CD14-positive monocyte (primary cell): ENCODE measurements around the gene LRP1B. TPM values are rescaled to one million over a fixed set of nuclear protein-coding genes. Genes with fewer than 3 reads are reported as not detected.

Source experiments
- DNase-seq, 3 donors: peaks; one replicate each; pipeline ENCODE4 v3.0.0-alpha.2; 2011 to 2022
- H2AFZ ChIP-seq: 2 replicates; pipeline ENCODE4 v1.6.0; 2012; ENCODE audit warnings: mild to moderate bottlenecking, low read depth, low read length, inconsistent platforms; ENCODE audit not compliant: insufficient read depth, poor library complexity, severe bottlenecking
- H3K27ac ChIP-seq, 2 donors: 1 replicate in 1 of 2; 2 replicates in 1 of 2; pipeline ENCODE4 v1.5.1; 2012 to 2013; ENCODE audit warnings: low read length in 2 of 2, control low read depth in 1 of 2, inconsistent platforms in 1 of 2, low read depth in 1 of 2, mild to moderate bottlenecking in 1 of 2
- H3K27me3 ChIP-seq, 2 donors: one replicate each; pipeline versions ENCODE4 v1.6.0 to v1.6.1; 2011 to 2013; ENCODE audit warnings: low read length in 2 of 2; ENCODE audit not compliant: control insufficient read depth in 2 of 2, insufficient read depth in 2 of 2
- H3K36me3 ChIP-seq, 2 donors: replicated peaks in 1 of 2; 1 replicate in 1 of 2; 2 replicates in 1 of 2; pipeline versions ENCODE4 v1.5.1 to v1.6.1; 2012 to 2013; ENCODE audit warnings: low read length in 2 of 2, control low read depth in 1 of 2, inconsistent platforms in 1 of 2, mild to moderate bottlenecking in 1 of 2; ENCODE audit not compliant: insufficient read depth in 2 of 2, control insufficient read depth in 1 of 2
- H3K4me1 ChIP-seq, 2 donors: 1 replicate in 1 of 2; 2 replicates in 1 of 2; pipeline versions ENCODE4 v1.5.1 to v1.6.1; 2012 to 2013; ENCODE audit warnings: low read length in 2 of 2, control low read depth in 1 of 2, inconsistent platforms in 1 of 2, mild to moderate bottlenecking in 1 of 2, moderate library complexity in 1 of 2; ENCODE audit not compliant: insufficient read depth in 2 of 2, control insufficient read depth in 1 of 2
- H3K4me2 ChIP-seq: replicated peaks from 2 replicates; pipeline ENCODE3; 2012; ENCODE audit warnings: low read length, moderate library complexity, mild to moderate bottlenecking; ENCODE audit not compliant: poor library complexity, severe bottlenecking; ENCODE audit errors: extremely low read depth
- H3K4me3 ChIP-seq, 3 experiments: fragments of 200-600 bp in 1 of 3; sonication (generic) in 1 of 3; replicated peaks in 1 of 3; 1 replicate in 2 of 3; 2 replicates in 1 of 3; pipeline ENCODE4 v1.5.1; 2011 to 2013; ENCODE audit warnings: low read length in 3 of 3, mild to moderate bottlenecking in 3 of 3, control low read depth in 2 of 3, low read depth in 2 of 3, inconsistent platforms in 1 of 3, moderate library complexity in 1 of 3
- H3K79me2 ChIP-seq: 2 replicates; pipeline ENCODE4 v1.6.0; 2012; ENCODE audit warnings: mild to moderate bottlenecking, control low read depth, inconsistent platforms, low read length, moderate library complexity; ENCODE audit not compliant: insufficient read depth
- H3K9ac ChIP-seq: 2 replicates; pipeline ENCODE4 v1.6.0; 2017; ENCODE audit warnings: low read length, mild to moderate bottlenecking; ENCODE audit not compliant: insufficient read depth, poor library complexity, severe bottlenecking
- H3K9me3 ChIP-seq, 2 donors: replicated peaks in 1 of 2; 1 replicate in 1 of 2; 2 replicates in 1 of 2; pipeline versions ENCODE4 v1.5.1 to v1.6.1; 2012 to 2013; ENCODE audit warnings: low read length in 2 of 2, control low read depth in 1 of 2; ENCODE audit not compliant: control insufficient read depth in 1 of 2, insufficient read depth in 1 of 2
- H4K20me1 ChIP-seq: 2 replicates; pipeline ENCODE4 v1.6.0; 2012; ENCODE audit warnings: mild to moderate bottlenecking, low read length, control low read depth, moderate library complexity; ENCODE audit not compliant: insufficient read depth
- H3K27ac Mint-ChIP-seq, 7 donors: one replicate each; pipeline ENCODE4 v1.8.0; 2020; ENCODE audit warnings: mild to moderate bottlenecking in 7 of 7, mixed read lengths in 7 of 7, moderate library complexity in 6 of 7, inconsistent platforms in 2 of 7
- H3K27me3 Mint-ChIP-seq, 3 donors: one replicate each; pipeline ENCODE4 v1.8.0; 2021 to 2022; ENCODE audit warnings: low read depth in 3 of 3, mild to moderate bottlenecking in 3 of 3, mixed read lengths in 3 of 3, moderate library complexity in 3 of 3, inconsistent platforms in 1 of 3
- H3K36me3 Mint-ChIP-seq, 2 donors: one replicate each; pipeline ENCODE4 v1.8.0; 2020; ENCODE audit warnings: mixed read lengths in 2 of 2, inconsistent platforms in 1 of 2, mild to moderate bottlenecking in 1 of 2
- H3K4me1 Mint-ChIP-seq: one replicate; pipeline ENCODE4 v1.8.0; 2020; ENCODE audit warnings: mild to moderate bottlenecking, mixed read lengths
- H3K4me3 Mint-ChIP-seq, 2 donors: one replicate each; pipeline ENCODE4 v1.8.0; 2020; ENCODE audit warnings: mild to moderate bottlenecking in 2 of 2, mixed read lengths in 2 of 2, moderate library complexity in 1 of 2
- H3K9me3 Mint-ChIP-seq, 7 donors: one replicate each; pipeline ENCODE4 v1.8.0; 2020 to 2022; ENCODE audit warnings: mixed read lengths in 7 of 7, mild to moderate bottlenecking in 6 of 7, moderate library complexity in 6 of 7, inconsistent platforms in 2 of 7
- CTCF ChIP-seq: fragments of 200-600 bp; IDR thresholded peaks from one replicate; pipeline ENCODE4 v1.8.0; 2022; ENCODE audit warnings: antibody characterized with exemption, mild to moderate bottlenecking
- WGBS: methylation state at CpG from one replicate; pipeline ENCODE4 v1.1.5; 2013; ENCODE audit warnings: missing lambda C conversion rate; ENCODE audit not compliant: insufficient coverage; 5-methylcytosine and 5-hydroxymethylcytosine counted together
- intact Hi-C, 2 donors: fragments of 100-400 bp; cut with micrococcal nuclease; formaldehyde crosslinking; loops; one replicate each; pipeline versions ENCODE4 v1.15.0 to v1.15.1; 2023
- polyA plus RNA-seq, 3 donors: library from polyadenylated mRNA; depleted of rRNA in 1 of 3; unstranded in 2 of 3; stranded (reverse) in 1 of 3; fragments of 300-500 nt in 2 of 3; fragments of >200 nt in 1 of 3; fragmentation: Illumina TruSeq in 2 of 3; gene quantifications; 1 replicate in 2 of 3; 2 replicates in 1 of 3; pipeline ENCODE4 v1.2.3, GENCODE V29; 2012 to 2021

The LRP1B gene
- polyA plus RNA-seq, 3 donors, result not detected

DNA sequence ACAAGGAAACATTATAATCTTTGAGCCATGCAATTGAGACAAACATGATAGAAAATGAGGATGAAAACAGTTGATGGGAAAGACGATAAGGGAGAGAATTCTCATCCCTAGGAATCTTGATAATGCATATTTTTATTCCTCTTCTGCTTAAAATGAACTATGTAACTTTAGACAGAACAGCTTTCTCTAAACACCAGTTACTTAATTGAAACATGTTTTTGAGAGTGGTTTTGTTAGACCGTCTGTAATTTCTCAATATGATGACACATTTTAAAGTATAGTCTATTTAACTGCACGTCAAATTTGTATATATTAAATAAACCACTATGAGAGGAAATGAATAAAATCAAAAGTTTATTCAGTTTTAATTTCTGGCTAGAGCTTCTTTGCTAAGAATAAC, 1896.7 kb downstream of the LRP1B start:
- H3K27ac Mint-ChIP-seq, result no peak overlapping the region
- no peaks in the 10 kb centered on the region for H3K4me1 ChIP-seq
- H3K4me1 Mint-ChIP-seq, result no peaks in the 10 kb centered on the region
- no peak overlapping the region for H3K27ac ChIP-seq
- no CpG with 5 or more reads among the region's 3 CpGs for WGBS
- H3K36me3 ChIP-seq, result no peaks in the 10 kb centered on the region
- TF ChIP-seq CTCF, result no peak
- no peaks in the 10 kb centered on the region for H3K27me3 ChIP-seq
- H3K27me3 Mint-ChIP-seq, result no peaks in the 10 kb centered on the region
- no peak overlapping the region for H3K4me3 Mint-ChIP-seq
- H3K9me3 ChIP-seq, result no peaks in the 10 kb centered on the region
- DNase-seq, result no peak
- H3K4me2 ChIP-seq, result no peak overlapping the region
- H4K20me1 ChIP-seq, result no peaks in the 10 kb centered on the region
- no peak overlapping the region for H2AFZ ChIP-seq
- H3K4me3 ChIP-seq, result no peak overlapping the region
- no peaks in the 10 kb centered on the region for H3K36me3 Mint-ChIP-seq
- H3K9me3 Mint-ChIP-seq, result peaks cover 0 to 4% (median 0%) of the 10 kb centered on the region in 7 donors
- no peak overlapping the region for H3K9ac ChIP-seq
- no peaks in the 10 kb centered on the region for H3K79me2 ChIP-seq
- intact Hi-C loops, result no loop called here

GRCh38 chr2:140210963-140211362, 1919.9 kb downstream of the LRP1B start:
- TF ChIP-seq CTCF, result no peak

More at GRCh38 chr2:140210963-140211362, 1919.9 kb downstream of the LRP1B start:
- no peaks in the 10 kb centered on the region for H3K4me1 ChIP-seq
- H3K4me3 Mint-ChIP-seq, result no peak overlapping the region
- H3K27me3 ChIP-seq, result no peaks in the 10 kb centered on the region
- H3K27ac ChIP-seq, result no peak overlapping the region
- DNase-seq, result no peak
- no peaks in the 10 kb centered on the region for H3K36me3 ChIP-seq
- H3K27ac Mint-ChIP-seq, result no peak overlapping the region
- no peak overlapping the region for H2AFZ ChIP-seq
- no peak overlapping the region for H3K4me2 ChIP-seq
- intact Hi-C loops, result no loop called here
- H3K4me1 Mint-ChIP-seq, result no peaks in the 10 kb centered on the region
- H3K9me3 ChIP-seq, result peaks cover 0 to 5% of the 10 kb centered on the region in 2 donors
- H3K9me3 Mint-ChIP-seq, result peaks cover 0 to 5% (median 2%) of the 10 kb centered on the region in 7 donors
- no peaks in the 10 kb centered on the region for H3K79me2 ChIP-seq
- no peaks in the 10 kb centered on the region for H3K27me3 Mint-ChIP-seq
- no peak overlapping the region for H3K4me3 ChIP-seq
- no peaks in the 10 kb centered on the region for H3K36me3 Mint-ChIP-seq
- no CpG with 5 or more reads among the region's 2 CpGs for WGBS
- H3K9ac ChIP-seq, result no peak overlapping the region
- no peaks in the 10 kb centered on the region for H4K20me1 ChIP-seq
